Measurements from ENCODE around the gene SAA1.

The SAA1 gene

DNA sequence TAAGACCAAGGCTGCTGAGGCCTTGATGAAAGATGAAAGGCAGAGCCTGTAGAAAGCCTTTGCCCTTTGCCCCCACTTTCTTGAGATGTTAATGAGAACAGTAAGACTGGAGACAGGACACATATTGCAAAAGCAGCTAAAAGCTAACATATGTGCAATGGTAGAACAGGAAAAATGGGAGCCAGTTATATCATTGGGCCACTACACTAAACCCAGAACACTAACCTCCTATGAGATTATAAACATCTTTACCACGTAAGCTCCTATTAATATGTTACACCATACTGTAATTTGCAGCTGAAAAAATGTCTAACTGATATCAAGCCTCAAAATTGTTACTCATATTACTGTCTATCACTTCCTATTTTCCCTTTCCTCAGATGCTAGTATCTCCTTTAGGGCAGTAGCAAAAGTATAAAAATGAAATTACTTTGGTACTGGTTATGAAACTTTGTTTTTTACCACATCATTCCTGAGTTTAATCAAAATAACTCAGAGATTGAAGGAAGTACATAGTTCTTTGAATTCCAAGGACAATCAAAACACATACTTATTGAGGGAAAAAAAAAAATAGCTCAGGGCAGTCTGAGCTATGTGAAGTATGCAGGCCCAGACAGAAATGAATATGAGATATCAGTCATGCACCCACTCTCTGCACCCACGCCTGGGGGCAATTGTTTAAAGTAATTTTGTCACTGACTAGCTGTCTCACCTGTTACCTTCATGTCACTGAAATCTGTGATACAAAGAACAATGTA lies 46.8 kb downstream of the SAA1 start:
- no peak for DNase-seq

DNA sequence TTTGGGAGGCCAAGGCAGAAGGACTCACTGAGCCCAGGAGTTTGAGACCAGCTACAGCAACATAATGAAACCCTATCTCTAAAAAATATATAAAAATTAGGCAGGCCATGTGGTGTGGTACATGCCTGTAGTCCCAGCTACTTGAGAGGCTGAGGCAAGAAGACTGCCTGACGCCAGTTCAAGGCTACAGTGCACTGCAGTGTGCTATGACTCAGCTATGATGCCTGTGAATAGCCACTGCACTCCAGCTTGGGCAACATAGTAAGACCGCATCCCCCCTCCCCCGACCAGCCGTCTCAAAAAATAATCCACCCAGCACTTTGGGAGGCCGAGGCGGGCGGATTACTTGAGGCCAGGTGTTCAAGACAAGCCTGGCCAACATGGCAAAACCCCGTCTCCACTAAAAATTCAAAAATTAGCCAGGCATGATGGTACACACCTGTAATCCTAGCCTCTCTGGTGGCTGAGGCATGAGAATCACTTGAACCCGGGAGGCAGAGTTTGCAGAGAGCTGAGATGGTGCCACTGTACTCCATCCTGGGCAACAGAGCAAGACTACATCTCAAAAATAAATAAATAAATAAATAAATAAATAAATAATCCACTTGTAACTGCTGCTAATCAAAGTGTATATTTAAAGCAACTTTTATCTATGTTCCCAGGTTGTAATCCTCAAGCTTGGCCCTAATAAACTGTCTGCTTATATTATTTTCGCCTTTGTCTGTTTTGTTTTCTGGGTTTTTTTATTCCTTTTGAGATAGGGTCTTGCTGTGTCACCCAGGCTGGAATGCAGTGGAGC lies 48.1 kb downstream of the SAA1 start:
- DNase-seq, result no peak

GRCh38 chr11:18314784-18315523 lies 48.9 kb downstream of the SAA1 start:
- no peak for DNase-seq

DNA sequence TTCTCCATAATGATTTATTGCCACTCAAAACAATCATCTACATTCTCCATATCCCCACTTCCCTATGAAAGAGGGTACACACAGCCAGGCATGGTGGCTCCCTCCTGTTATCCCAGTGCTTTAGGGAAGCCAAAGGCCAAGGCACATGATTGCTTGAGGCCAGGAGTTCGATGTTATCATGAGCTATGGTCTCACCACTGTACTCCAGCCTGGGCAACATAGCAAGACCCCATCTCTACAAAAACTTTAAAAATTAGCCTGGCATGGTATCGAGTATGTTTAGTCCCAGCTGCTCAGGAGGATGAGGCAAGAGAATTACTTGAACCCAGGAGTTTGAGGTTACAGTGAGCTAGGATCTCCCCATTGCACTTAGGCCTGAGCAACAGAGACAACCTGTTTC lies 49.8 kb downstream of the SAA1 start:
- DNase-seq, result no peak

- DNase-seq, result no peak
Observed at GRCh38 chr11:18317551-18317950, 51.5 kb downstream of the SAA1 start.
